K562 (cell line): ENCODE data around the gene CAV1. TPM values are rescaled to one million over a fixed set of nuclear protein-coding genes. Genes with fewer than 3 reads are reported as not detected.

ENCODE experiments used
- BCL6 ChIP-seq: fragments of 250-450 bp; sonication (Bioruptor Pico); IDR thresholded peaks from 2 replicates; pipeline ENCODE4 v1.4.0; 2020
- CEBPB ChIP-seq: fragments of 450-650 bp; IDR thresholded peaks from 2 replicates; pipeline ENCODE4 v1.6.1; 2016; ENCODE audit warnings: missing genetic modification characterization, missing compliant biosample characterization
- DIDO1 ChIP-seq: fragments of 450-650 bp; IDR thresholded peaks from 2 replicates; pipeline ENCODE4 v1.6.1; 2016; ENCODE audit warnings: low read depth, missing biosample characterization, missing genetic modification characterization
- ELF4 ChIP-seq: fragments of 450-650 bp; formaldehyde crosslinking; IDR thresholded peaks from 2 replicates; pipeline ENCODE4 v1.4.0; 2022; ENCODE audit warnings: missing genetic modification characterization
- FOXP1 ChIP-seq: sonication (generic); formaldehyde crosslinking; IDR thresholded peaks from 2 replicates; pipeline ENCODE4 v1.8.0; 2022; ENCODE audit warnings: mild to moderate bottlenecking, missing genetic modification reagents
- GABPB2 ChIP-seq: fragments of 250-450 bp; sonication (Bioruptor Pico); conservative IDR thresholded peaks from 2 replicates; pipeline ENCODE4 v1.5.1; 2021; ENCODE audit warnings: mild to moderate bottlenecking
- polyA plus RNA-seq, 8 experiments: library from polyadenylated mRNA; depleted of rRNA in 4 of 8; stranded (reverse) in 5 of 8; unstranded in 3 of 8; fragments of >200 nt; fragmentation: Nextera tagmentation in 2 of 8; fragmentation: Illumina TruSeq in 1 of 8; extraction: Ambion mirVana in 2 of 8; extraction: Trizol in 1 of 8; gene quantifications; 2 replicates each; pipeline versions ENCODE4 v1.2.1 to v1.2.3, GENCODE V29; 2011 to 2014; ENCODE audit warnings: inconsistent platforms in 1 of 8, missing spikeins in 1 of 8
- total RNA-seq, 7 experiments: library from RNA; depleted of rRNA in 6 of 7; stranded (reverse); fragments of >200 nt in 6 of 7; fragmentation: Illumina TruSeq in 2 of 7; extraction: Trizol in 2 of 7; gene quantifications; 2 replicates each; pipeline versions ENCODE4 v1.2.1 to v1.2.3, GENCODE V29; 2011 to 2021; ENCODE audit warnings: low replicate concordance in 1 of 7
- TF ChIP-seq, protein P1 (sequence below): fragments of 250-450 bp; sonication (Bioruptor Pico); IDR thresholded peaks from 2 replicates; pipeline ENCODE4 v1.5.1; 2021; ENCODE audit warnings: mild to moderate bottlenecking
- TF ChIP-seq, protein P2 (sequence below): fragments of 250-450 bp; sonication (Bioruptor Pico); IDR thresholded peaks from 2 replicates; pipeline ENCODE4 v1.8.0; 2021; ENCODE audit warnings: borderline replicate concordance, mild to moderate bottlenecking, moderate library complexity; ENCODE audit not compliant: poor library complexity, severe bottlenecking
- TF ChIP-seq, protein P3 (sequence below): fragments of 200-600 bp; sonication (generic); IDR thresholded peaks from one replicate; pipeline ENCODE4 v1.6.1; 2012; ENCODE audit warnings: mild to moderate bottlenecking, low read depth, low read length, inconsistent platforms
- TF ChIP-seq, protein P4 (sequence below): fragments of 250-450 bp; sonication (Bioruptor Pico); IDR thresholded peaks from 2 replicates; pipeline ENCODE4 v1.8.0; 2022; ENCODE audit warnings: inconsistent platforms, mild to moderate bottlenecking, moderate library complexity, borderline replicate concordance

The CAV1 gene
- total and polyA plus RNA-seq, 9 of the 15 experiments (the other 6 are each of a cell fraction or from before 2014, with no cell fraction given) = 0.08 to 1.5 (median 0.63) TPM

DNA sequence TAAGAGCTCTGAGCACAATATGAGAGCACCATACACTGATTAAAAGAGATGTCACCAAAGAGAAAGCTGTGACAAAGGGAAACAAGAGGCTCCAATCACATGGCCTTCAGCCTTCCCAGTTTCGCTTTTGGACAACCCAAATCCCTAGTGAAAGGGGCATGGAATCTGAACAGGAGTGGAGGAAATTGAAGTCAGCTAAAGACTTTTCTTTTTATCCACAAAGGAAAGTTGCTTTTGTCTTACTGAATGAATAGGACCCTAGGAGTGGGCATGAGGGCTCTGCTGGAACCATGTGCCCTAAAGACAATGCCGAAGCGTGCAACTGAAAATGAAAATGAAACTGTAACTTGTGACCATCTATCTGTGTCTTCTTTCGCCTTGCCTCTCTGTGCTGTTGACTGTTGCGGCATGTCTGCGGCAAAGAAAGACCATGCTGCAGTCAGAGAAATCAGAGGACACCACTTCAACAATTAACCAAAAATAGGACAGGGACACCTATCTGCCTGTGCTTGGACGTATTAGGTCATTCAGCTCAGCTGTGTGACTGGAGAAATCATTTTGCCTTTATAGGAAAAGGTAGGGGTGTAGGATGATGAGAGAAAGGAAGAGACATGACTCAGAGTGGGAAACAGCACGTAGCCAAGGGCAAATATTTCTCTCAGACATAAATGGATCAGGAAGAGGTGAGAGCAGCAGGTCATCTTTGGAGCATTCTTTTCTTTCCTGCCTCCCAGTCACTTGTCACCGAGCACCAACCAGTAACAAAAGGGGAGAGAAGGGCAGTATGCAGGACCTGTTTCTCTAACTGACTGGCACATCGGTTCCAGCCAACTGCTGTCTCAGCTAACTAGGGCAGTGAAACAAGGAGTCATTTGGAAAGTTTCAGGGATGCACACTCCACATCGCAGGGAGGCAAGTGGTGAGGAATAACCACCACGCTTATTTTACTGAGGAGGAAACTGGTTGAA lies 13.0 kb upstream of the CAV1 start (continued):
- TF ChIP-seq, protein P1, sequence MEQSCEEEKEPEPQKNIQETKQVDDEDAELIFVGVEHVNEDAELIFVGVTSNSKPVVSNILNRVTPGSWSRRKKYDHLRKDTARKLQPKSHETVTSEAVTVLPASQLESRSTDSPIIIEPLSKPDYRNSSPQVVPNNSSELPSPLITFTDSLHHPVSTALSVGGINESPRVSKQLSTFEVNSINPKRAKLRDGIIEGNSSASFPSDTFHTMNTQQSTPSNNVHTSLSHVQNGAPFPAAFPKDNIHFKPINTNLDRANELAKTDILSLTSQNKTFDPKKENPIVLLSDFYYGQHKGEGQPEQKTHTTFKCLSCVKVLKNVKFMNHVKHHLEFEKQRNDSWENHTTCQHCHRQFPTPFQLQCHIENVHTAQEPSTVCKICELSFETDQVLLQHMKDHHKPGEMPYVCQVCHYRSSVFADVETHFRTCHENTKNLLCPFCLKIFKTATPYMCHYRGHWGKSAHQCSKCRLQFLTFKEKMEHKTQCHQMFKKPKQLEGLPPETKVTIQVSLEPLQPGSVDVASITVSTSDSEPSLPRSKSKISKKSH = no peak
- TF ChIP-seq GABPB2 (CRISPR knock-in tag) (no peak), ELF4 (no peak), CEBPB (tag) (no peak; the same call in 1 of the 2 replicates), FOXP1 (no peak), DIDO1 (tag) (no peak; the same call in 1 of the 2 replicates), BCL6 (CRISPR knock-in tag) (peak; percentile 79; the same call in 1 of the 2 replicates)
- TF ChIP-seq, protein P2, sequence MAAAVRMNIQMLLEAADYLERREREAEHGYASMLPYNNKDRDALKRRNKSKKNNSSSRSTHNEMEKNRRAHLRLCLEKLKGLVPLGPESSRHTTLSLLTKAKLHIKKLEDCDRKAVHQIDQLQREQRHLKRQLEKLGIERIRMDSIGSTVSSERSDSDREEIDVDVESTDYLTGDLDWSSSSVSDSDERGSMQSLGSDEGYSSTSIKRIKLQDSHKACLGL (CRISPR knock-in tag) = peak; percentile 58
- TF ChIP-seq, protein P3, sequence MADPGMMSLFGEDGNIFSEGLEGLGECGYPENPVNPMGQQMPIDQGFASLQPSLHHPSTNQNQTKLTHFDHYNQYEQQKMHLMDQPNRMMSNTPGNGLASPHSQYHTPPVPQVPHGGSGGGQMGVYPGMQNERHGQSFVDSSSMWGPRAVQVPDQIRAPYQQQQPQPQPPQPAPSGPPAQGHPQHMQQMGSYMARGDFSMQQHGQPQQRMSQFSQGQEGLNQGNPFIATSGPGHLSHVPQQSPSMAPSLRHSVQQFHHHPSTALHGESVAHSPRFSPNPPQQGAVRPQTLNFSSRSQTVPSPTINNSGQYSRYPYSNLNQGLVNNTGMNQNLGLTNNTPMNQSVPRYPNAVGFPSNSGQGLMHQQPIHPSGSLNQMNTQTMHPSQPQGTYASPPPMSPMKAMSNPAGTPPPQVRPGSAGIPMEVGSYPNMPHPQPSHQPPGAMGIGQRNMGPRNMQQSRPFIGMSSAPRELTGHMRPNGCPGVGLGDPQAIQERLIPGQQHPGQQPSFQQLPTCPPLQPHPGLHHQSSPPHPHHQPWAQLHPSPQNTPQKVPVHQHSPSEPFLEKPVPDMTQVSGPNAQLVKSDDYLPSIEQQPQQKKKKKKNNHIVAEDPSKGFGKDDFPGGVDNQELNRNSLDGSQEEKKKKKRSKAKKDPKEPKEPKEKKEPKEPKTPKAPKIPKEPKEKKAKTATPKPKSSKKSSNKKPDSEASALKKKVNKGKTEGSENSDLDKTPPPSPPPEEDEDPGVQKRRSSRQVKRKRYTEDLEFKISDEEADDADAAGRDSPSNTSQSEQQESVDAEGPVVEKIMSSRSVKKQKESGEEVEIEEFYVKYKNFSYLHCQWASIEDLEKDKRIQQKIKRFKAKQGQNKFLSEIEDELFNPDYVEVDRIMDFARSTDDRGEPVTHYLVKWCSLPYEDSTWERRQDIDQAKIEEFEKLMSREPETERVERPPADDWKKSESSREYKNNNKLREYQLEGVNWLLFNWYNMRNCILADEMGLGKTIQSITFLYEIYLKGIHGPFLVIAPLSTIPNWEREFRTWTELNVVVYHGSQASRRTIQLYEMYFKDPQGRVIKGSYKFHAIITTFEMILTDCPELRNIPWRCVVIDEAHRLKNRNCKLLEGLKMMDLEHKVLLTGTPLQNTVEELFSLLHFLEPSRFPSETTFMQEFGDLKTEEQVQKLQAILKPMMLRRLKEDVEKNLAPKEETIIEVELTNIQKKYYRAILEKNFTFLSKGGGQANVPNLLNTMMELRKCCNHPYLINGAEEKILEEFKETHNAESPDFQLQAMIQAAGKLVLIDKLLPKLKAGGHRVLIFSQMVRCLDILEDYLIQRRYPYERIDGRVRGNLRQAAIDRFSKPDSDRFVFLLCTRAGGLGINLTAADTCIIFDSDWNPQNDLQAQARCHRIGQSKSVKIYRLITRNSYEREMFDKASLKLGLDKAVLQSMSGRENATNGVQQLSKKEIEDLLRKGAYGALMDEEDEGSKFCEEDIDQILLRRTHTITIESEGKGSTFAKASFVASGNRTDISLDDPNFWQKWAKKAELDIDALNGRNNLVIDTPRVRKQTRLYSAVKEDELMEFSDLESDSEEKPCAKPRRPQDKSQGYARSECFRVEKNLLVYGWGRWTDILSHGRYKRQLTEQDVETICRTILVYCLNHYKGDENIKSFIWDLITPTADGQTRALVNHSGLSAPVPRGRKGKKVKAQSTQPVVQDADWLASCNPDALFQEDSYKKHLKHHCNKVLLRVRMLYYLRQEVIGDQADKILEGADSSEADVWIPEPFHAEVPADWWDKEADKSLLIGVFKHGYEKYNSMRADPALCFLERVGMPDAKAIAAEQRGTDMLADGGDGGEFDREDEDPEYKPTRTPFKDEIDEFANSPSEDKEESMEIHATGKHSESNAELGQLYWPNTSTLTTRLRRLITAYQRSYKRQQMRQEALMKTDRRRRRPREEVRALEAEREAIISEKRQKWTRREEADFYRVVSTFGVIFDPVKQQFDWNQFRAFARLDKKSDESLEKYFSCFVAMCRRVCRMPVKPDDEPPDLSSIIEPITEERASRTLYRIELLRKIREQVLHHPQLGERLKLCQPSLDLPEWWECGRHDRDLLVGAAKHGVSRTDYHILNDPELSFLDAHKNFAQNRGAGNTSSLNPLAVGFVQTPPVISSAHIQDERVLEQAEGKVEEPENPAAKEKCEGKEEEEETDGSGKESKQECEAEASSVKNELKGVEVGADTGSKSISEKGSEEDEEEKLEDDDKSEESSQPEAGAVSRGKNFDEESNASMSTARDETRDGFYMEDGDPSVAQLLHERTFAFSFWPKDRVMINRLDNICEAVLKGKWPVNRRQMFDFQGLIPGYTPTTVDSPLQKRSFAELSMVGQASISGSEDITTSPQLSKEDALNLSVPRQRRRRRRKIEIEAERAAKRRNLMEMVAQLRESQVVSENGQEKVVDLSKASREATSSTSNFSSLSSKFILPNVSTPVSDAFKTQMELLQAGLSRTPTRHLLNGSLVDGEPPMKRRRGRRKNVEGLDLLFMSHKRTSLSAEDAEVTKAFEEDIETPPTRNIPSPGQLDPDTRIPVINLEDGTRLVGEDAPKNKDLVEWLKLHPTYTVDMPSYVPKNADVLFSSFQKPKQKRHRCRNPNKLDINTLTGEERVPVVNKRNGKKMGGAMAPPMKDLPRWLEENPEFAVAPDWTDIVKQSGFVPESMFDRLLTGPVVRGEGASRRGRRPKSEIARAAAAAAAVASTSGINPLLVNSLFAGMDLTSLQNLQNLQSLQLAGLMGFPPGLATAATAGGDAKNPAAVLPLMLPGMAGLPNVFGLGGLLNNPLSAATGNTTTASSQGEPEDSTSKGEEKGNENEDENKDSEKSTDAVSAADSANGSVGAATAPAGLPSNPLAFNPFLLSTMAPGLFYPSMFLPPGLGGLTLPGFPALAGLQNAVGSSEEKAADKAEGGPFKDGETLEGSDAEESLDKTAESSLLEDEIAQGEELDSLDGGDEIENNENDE = no peak
- TF ChIP-seq, protein P4, sequence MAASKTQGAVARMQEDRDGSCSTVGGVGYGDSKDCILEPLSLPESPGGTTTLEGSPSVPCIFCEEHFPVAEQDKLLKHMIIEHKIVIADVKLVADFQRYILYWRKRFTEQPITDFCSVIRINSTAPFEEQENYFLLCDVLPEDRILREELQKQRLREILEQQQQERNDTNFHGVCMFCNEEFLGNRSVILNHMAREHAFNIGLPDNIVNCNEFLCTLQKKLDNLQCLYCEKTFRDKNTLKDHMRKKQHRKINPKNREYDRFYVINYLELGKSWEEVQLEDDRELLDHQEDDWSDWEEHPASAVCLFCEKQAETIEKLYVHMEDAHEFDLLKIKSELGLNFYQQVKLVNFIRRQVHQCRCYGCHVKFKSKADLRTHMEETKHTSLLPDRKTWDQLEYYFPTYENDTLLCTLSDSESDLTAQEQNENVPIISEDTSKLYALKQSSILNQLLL = no peak
